Mesodermal cell (in vitro differentiated cells): ENCODE results near the gene FGF11.

Source experiments
- H3K27ac ChIP-seq: 2 replicates; pipeline ENCODE4 v1.7.0; 2013; ENCODE audit warnings: mild to moderate bottlenecking, low read depth, low read length, moderate library complexity; ENCODE audit not compliant: severe bottlenecking
- H3K36me3 ChIP-seq: 2 replicates; pipeline ENCODE4 v1.7.1; 2013; ENCODE audit warnings: mild to moderate bottlenecking, low read length, moderate library complexity; ENCODE audit not compliant: control insufficient read depth, insufficient read depth
- H3K4me1 ChIP-seq: one replicate; pipeline ENCODE4 v1.7.1; 2013; ENCODE audit warnings: mild to moderate bottlenecking, low read length; ENCODE audit not compliant: insufficient read depth, control insufficient read depth, poor library complexity, severe bottlenecking
- H3K4me3 ChIP-seq: 2 replicates; pipeline ENCODE4 v1.7.0; 2013; ENCODE audit warnings: low read length, control low read depth, mild to moderate bottlenecking; ENCODE audit not compliant: insufficient read depth, poor library complexity, severe bottlenecking; ENCODE audit errors: extremely low read depth
- H3K9me3 ChIP-seq: 2 replicates; pipeline ENCODE4 v1.7.1; 2013; ENCODE audit warnings: mild to moderate bottlenecking, low read length, moderate library complexity; ENCODE audit not compliant: control insufficient read depth
- WGBS, 2 experiments: methylation state at CpG; one replicate each; pipeline ENCODE4 v1.1.5; 2013; ENCODE audit warnings: missing lambda C conversion rate in 2 of 2; ENCODE audit not compliant: insufficient coverage in 2 of 2; 5-methylcytosine and 5-hydroxymethylcytosine counted together

Gene FGF11

GRCh38 chr17:7419819-7420610 lies 19.3 kb upstream of the FGF11 start, which contains the start of gene SPEM1:
SPEM1 (plus strand) TSS chr17:7420324; CDS start chr17:7420385, 61 bp downstream.
- WGBS, 2 experiments, result 76 to 89% methylated on average over 11 to 16 of the region's 17 CpGs
- Histone ChIP-seq H3K27ac (peak within 1 kb of the TSS; percentile 87), H3K36me3 (peaks cover 9% of the 10 kb centered on the region), H3K4me1 (peaks cover 5% of the 10 kb centered on the region), H3K4me3 (no peak within 1 kb of the TSS), H3K9me3 (no peaks in the 10 kb centered on the region)

- WGBS, 2 experiments, result 92 to 94% methylated on average over 13 to 15 of the region's 16 CpGs
- no peak overlapping the region for H3K4me3 ChIP-seq
- no peak overlapping the region for H3K27ac ChIP-seq
- no peaks in the 10 kb centered on the region for H3K9me3 ChIP-seq
- peaks cover 5% of the 10 kb centered on the region for H3K4me1 ChIP-seq
- no peaks in the 10 kb centered on the region for H3K36me3 ChIP-seq
These were observed 18.1 kb upstream of the FGF11 start for GRCh38 chr17:7421186-7421585.

GRCh38 chr17:7423679-7424078 lies 15.6 kb upstream of the FGF11 start:
- Histone ChIP-seq H3K4me3 (no peak overlapping the region), H3K36me3 (no peaks in the 10 kb centered on the region), H3K4me1 (peaks cover 5% of the 10 kb centered on the region), H3K9me3 (no peaks in the 10 kb centered on the region), H3K27ac (no peak overlapping the region)
- WGBS, 2 experiments, result 92 to 100% methylated on average over 3 to 4 of the region's 4 CpGs

GRCh38 chr17:7425316-7425715 lies 14.0 kb upstream of the FGF11 start, which contains the start of gene SPEM2:
SPEM2 (plus strand) TSS chr17:7425616; CDS start chr17:7425689, 73 bp downstream.
- H3K27ac ChIP-seq, result no peak within 1 kb of the TSS
- no peak within 1 kb of the TSS for H3K4me3 ChIP-seq
- H3K4me1 ChIP-seq, result no peaks in the 10 kb centered on the region
- 93 to 95% methylated on average over 4 to 5 of the region's 7 CpGs for WGBS, 2 experiments
- no peaks in the 10 kb centered on the region for H3K9me3 ChIP-seq
- no peaks in the 10 kb centered on the region for H3K36me3 ChIP-seq

- Histone ChIP-seq H3K4me3 (no peak overlapping the region), H3K27ac (no peak overlapping the region), H3K36me3 (no peaks in the 10 kb centered on the region), H3K9me3 (no peaks in the 10 kb centered on the region), H3K4me1 (no peaks in the 10 kb centered on the region)
- 71 to 82% methylated on average over 3 to 4 of the region's 8 CpGs for WGBS, 2 experiments
These were observed 13.6 kb upstream of the FGF11 start for GRCh38 chr17:7425756-7426155.

- Histone ChIP-seq H3K4me1 (no peaks in the 10 kb centered on the region), H3K9me3 (no peaks in the 10 kb centered on the region), H3K4me3 (no peak overlapping the region), H3K36me3 (no peaks in the 10 kb centered on the region), H3K27ac (no peak overlapping the region)
- 94 to 96% methylated on average over 33 of the region's 33 CpGs for WGBS, 2 experiments
These were observed 13.0 kb upstream of the FGF11 start for GRCh38 chr17:7426203-7426863.

GRCh38 chr17:7426896-7427489 lies 12.3 kb upstream of the FGF11 start:
- Histone ChIP-seq H3K36me3 (no peaks in the 10 kb centered on the region), H3K9me3 (no peaks in the 10 kb centered on the region), H3K4me3 (no peak overlapping the region), H3K4me1 (no peaks in the 10 kb centered on the region), H3K27ac (no peak overlapping the region)
- 92 to 94% methylated on average over 24 to 29 of the region's 29 CpGs for WGBS, 2 experiments

GRCh38 chr17:7427549-7427948 lies 11.8 kb upstream of the FGF11 start:
- Histone ChIP-seq H3K4me1 (no peaks in the 10 kb centered on the region), H3K27ac (no peak overlapping the region), H3K36me3 (no peaks in the 10 kb centered on the region), H3K9me3 (no peaks in the 10 kb centered on the region), H3K4me3 (no peak overlapping the region)
- WGBS, 2 experiments, result 91 to 95% methylated on average over 4 of the region's 7 CpGs

GRCh38 chr17:7428557-7428956 lies 10.8 kb upstream of the FGF11 start, which contains the start of gene SPEM3:
SPEM3 (plus strand) TSS chr17:7428857; CDS start chr17:7428903, 46 bp downstream.
- no peaks in the 10 kb centered on the region for H3K4me1 ChIP-seq
- H3K27ac ChIP-seq, result no peak within 1 kb of the TSS
- no peak within 1 kb of the TSS for H3K4me3 ChIP-seq
- no peaks in the 10 kb centered on the region for H3K36me3 ChIP-seq
- WGBS, 2 experiments, result 71 to 77% methylated on average over 2 to 5 of the region's 5 CpGs
- H3K9me3 ChIP-seq, result no peaks in the 10 kb centered on the region

GRCh38 chr17:7429722-7430121 lies 9.6 kb upstream of the FGF11 start:
- Histone ChIP-seq H3K4me1 (no peaks in the 10 kb centered on the region), H3K27ac (no peak overlapping the region), H3K36me3 (no peaks in the 10 kb centered on the region)

More at GRCh38 chr17:7429722-7430121, 9.6 kb upstream of the FGF11 start:
- H3K9me3 ChIP-seq, result no peaks in the 10 kb centered on the region
- WGBS, 2 experiments, result 98% methylated on average over 4 to 10 of the region's 10 CpGs
- H3K4me3 ChIP-seq, result no peak overlapping the region
